OCI-LY7 (cell line): ENCODE measurements around the gene TRABD2B.

Source experiments
- EZH2phosphoT487 ChIP-seq: fragments of 200-600 bp; sonication (generic); IDR thresholded peaks from 2 replicates; pipeline ENCODE4 v1.6.1; 2018; ENCODE audit warnings: low read depth, borderline replicate concordance, mild to moderate bottlenecking, mixed run types, antibody characterized with exemption, low read length, moderate library complexity, mixed read lengths
- TF ChIP-seq, protein P1 (sequence below): fragments of 200-600 bp; sonication (generic); conservative IDR thresholded peaks from 2 replicates; pipeline ENCODE4 v1.5.1; 2014; ENCODE audit warnings: mild to moderate bottlenecking, antibody characterized with exemption, low read length, moderate library complexity, mixed read lengths

- no peak for TF ChIP-seq EZH2phosphoT487
- TF ChIP-seq, protein P1, sequence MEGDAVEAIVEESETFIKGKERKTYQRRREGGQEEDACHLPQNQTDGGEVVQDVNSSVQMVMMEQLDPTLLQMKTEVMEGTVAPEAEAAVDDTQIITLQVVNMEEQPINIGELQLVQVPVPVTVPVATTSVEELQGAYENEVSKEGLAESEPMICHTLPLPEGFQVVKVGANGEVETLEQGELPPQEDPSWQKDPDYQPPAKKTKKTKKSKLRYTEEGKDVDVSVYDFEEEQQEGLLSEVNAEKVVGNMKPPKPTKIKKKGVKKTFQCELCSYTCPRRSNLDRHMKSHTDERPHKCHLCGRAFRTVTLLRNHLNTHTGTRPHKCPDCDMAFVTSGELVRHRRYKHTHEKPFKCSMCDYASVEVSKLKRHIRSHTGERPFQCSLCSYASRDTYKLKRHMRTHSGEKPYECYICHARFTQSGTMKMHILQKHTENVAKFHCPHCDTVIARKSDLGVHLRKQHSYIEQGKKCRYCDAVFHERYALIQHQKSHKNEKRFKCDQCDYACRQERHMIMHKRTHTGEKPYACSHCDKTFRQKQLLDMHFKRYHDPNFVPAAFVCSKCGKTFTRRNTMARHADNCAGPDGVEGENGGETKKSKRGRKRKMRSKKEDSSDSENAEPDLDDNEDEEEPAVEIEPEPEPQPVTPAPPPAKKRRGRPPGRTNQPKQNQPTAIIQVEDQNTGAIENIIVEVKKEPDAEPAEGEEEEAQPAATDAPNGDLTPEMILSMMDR = no peak
These were observed 240.8 kb downstream of the TRABD2B start for GRCh38 chr1:47756411-47756810.
